ENCODE measurements around the gene CDC42EP4. TPM values are rescaled to one million over a fixed set of nuclear protein-coding genes. Genes with fewer than 3 reads are reported as not detected.

CDC42EP4 gene
- total RNA-seq, 1 donor from 2014 or later = 115 TPM

- no peak overlapping the region for H3K4me3 ChIP-seq (ENCODE audit: low read depth, low read length)
- DNase-seq (ENCODE audit: low read depth) = no peak
- TF ChIP-seq, protein P1, sequence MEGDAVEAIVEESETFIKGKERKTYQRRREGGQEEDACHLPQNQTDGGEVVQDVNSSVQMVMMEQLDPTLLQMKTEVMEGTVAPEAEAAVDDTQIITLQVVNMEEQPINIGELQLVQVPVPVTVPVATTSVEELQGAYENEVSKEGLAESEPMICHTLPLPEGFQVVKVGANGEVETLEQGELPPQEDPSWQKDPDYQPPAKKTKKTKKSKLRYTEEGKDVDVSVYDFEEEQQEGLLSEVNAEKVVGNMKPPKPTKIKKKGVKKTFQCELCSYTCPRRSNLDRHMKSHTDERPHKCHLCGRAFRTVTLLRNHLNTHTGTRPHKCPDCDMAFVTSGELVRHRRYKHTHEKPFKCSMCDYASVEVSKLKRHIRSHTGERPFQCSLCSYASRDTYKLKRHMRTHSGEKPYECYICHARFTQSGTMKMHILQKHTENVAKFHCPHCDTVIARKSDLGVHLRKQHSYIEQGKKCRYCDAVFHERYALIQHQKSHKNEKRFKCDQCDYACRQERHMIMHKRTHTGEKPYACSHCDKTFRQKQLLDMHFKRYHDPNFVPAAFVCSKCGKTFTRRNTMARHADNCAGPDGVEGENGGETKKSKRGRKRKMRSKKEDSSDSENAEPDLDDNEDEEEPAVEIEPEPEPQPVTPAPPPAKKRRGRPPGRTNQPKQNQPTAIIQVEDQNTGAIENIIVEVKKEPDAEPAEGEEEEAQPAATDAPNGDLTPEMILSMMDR (conservative IDR thresholded peaks at IDR 0.05; ENCODE audit: low read depth, low read length) = no peak
Measured at GRCh38 chr17:73343739-73344454, 32.1 kb upstream of the CDC42EP4 start.

GRCh38 chr17:73343168-73343634 is 31.4 kb upstream of the CDC42EP4 start:
- TF ChIP-seq, protein P1 (conservative IDR thresholded peaks at IDR 0.05; ENCODE audit: low read depth, low read length) = no peak
- H3K4me3 ChIP-seq (ENCODE audit: low read depth, low read length) = no peak overlapping the region
- no peak for DNase-seq (ENCODE audit: low read depth)

- TF ChIP-seq, protein P1 (conservative IDR thresholded peaks at IDR 0.05; ENCODE audit: low read depth, low read length) = no peak
- DNase-seq (ENCODE audit: low read depth) = no peak
- no peak overlapping the region for H3K4me3 ChIP-seq (ENCODE audit: low read depth, low read length)
Measured at GRCh38 chr17:73342541-73343167, 30.9 kb upstream of the CDC42EP4 start.

GRCh38 chr17:73342050-73342522 is 30.3 kb upstream of the CDC42EP4 start:
- peak; percentile 59 for DNase-seq (ENCODE audit: low read depth)
- no peak overlapping the region for H3K4me3 ChIP-seq (ENCODE audit: low read depth, low read length)
- TF ChIP-seq, protein P1 (conservative IDR thresholded peaks at IDR 0.05; ENCODE audit: low read depth, low read length) = no peak

GRCh38 chr17:73341350-73342049 is 29.7 kb upstream of the CDC42EP4 start:
- H3K4me3 ChIP-seq (ENCODE audit: low read depth, low read length) = no peak overlapping the region
- TF ChIP-seq, protein P1 (conservative IDR thresholded peaks at IDR 0.05; ENCODE audit: low read depth, low read length) = no peak
- DNase-seq (ENCODE audit: low read depth) = no peak

DNA sequence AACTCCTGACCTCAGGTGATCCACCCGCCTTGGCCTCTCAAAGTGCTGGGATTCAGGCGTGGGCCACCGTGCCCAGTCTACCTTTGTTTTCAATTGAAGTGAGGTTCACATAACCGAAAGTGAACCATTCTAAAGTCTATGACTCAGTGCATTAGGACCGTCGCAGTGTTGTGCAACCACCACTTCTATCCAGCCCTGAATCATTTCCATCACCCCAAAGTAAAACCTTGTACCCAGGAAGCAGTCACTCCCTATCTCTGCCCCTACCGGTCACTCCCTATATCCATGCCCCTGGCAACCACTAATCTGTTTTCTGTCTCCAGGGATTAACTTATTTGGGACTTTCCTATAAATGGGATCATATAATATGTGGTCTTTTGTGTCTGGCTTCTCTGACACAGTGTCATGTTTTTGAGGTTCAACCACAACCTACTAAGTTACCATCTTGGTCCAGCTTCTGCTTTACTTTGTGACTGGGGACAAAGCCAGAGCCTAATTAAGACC is 28.3 kb upstream of the CDC42EP4 start:
- TF ChIP-seq, protein P1 (conservative IDR thresholded peaks at IDR 0.05; ENCODE audit: low read depth, low read length) = peak; percentile 62
- peak; percentile 92 for DNase-seq (ENCODE audit: low read depth)
- H3K4me3 ChIP-seq (ENCODE audit: low read depth, low read length) = no peak overlapping the region
